HepG2 (cell line): ENCODE measurements around the gene DENND4B. TPM values are rescaled to one million over a fixed set of nuclear protein-coding genes. Genes with fewer than 3 reads are reported as not detected.

ENCODE experiments used
- GZF1 ChIP-seq: sonication (generic); formaldehyde crosslinking; IDR thresholded peaks from 2 replicates; pipeline ENCODE4 v1.5.1; 2020; ENCODE audit warnings: mild to moderate bottlenecking, missing genetic modification reagents
- WIZ ChIP-seq: sonication (generic); formaldehyde crosslinking; IDR thresholded peaks from 2 replicates; pipeline ENCODE4 v1.5.1; 2020; ENCODE audit warnings: mild to moderate bottlenecking, missing genetic modification reagents
- ZNF530 ChIP-seq: sonication (generic); formaldehyde crosslinking; IDR thresholded peaks from 2 replicates; pipeline ENCODE4 v1.5.0; 2020; ENCODE audit warnings: low read depth, mild to moderate bottlenecking, missing genetic modification reagents
- ZNF562 ChIP-seq: sonication (generic); formaldehyde crosslinking; IDR thresholded peaks from 2 replicates; pipeline ENCODE4 v1.8.0; 2022; ENCODE audit warnings: missing genetic modification reagents, borderline replicate concordance
- ZNF724P ChIP-seq: sonication (generic); formaldehyde crosslinking; IDR thresholded peaks from 2 replicates; pipeline ENCODE4 v1.8.0; 2022; ENCODE audit warnings: missing genetic modification reagents, borderline replicate concordance
- polyA plus RNA-seq, 8 experiments: library from polyadenylated mRNA; depleted of rRNA in 3 of 8; stranded (reverse) in 7 of 8; unstranded in 1 of 8; fragments of >200 nt; fragmentation: Illumina TruSeq in 4 of 8; extraction: Trizol in 4 of 8; gene quantifications; 2 replicates each; pipeline versions ENCODE4 v1.2.1 to v1.2.3, GENCODE V29; 2011 to 2016; ENCODE audit warnings: low read depth in 4 of 8, missing spikeins in 1 of 8, mixed read lengths in 1 of 8; ENCODE audit not compliant: insufficient read depth in 1 of 8
- total RNA-seq, 5 experiments: library from RNA; depleted of rRNA; stranded (reverse); fragments of >200 nt; fragmentation: Illumina TruSeq; extraction: Trizol; gene quantifications; 2 replicates each; pipeline ENCODE4 v1.2.3, GENCODE V29; 2016; ENCODE audit warnings: low read depth in 1 of 5
- TF ChIP-seq, protein P1 (sequence below): sonication (generic); formaldehyde crosslinking; IDR thresholded peaks from 2 replicates; pipeline ENCODE4 v1.5.0; 2020; ENCODE audit warnings: mild to moderate bottlenecking, missing genetic modification reagents
- TF ChIP-seq, protein P2 (sequence below): sonication (generic); formaldehyde crosslinking; IDR thresholded peaks from 2 replicates; pipeline ENCODE4 v1.9.0; 2021; ENCODE audit warnings: missing genetic modification reagents, borderline replicate concordance
- TF ChIP-seq, protein P3 (sequence below): sonication (generic); formaldehyde crosslinking; IDR thresholded peaks from one replicate; pipeline ENCODE4 v1.5.1; 2020; ENCODE audit warnings: mild to moderate bottlenecking, missing genetic modification reagents; ENCODE audit errors: not compliant biosample characterization
- TF ChIP-seq, protein P4 (sequence below): sonication (generic); formaldehyde crosslinking; IDR thresholded peaks from 2 replicates; pipeline ENCODE4 v1.5.0; 2020; ENCODE audit warnings: missing genetic modification reagents
- TF ChIP-seq, protein P5 (sequence below): sonication (generic); formaldehyde crosslinking; IDR thresholded peaks from 2 replicates; pipeline ENCODE4 v1.4.0; 2020; ENCODE audit warnings: mild to moderate bottlenecking, low read depth, missing genetic modification reagents

DENND4B gene
- total and polyA plus RNA-seq, 2 of the 13 experiments (the other 11 are each of a cell fraction or from before 2014, with no cell fraction given): 15.1 to 20.3 TPM

DNA sequence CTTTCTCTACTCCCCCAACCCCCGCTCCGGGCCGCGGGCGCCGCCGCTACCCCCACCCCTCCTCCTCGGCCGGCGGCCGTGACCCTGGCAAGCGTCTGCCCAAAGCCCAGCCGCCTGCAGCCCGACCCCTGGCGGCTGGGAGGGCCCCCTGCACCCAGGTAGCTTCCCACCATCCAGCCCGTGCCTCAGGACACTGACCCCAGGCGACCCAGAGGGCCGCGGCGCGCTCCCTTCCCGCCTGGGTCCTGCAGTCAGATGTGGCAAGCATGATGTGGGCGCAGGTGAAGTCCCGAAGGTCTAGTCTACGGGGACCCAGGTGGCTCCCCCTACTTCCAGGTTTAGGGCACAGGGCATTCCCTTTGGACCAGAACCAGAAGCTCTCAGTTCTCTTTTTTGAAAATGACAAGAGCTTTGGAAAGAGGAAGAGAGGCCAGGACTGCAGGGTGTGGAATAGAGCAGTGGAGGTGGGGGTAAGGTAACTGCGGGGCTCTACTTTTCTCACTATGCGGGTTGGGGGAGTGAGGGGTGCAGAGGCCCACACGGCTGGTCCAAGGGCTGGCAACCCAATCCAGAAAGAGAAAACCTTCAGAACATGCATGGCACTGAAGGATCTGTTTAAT, at the start of gene DENND4B (continued):
- TF ChIP-seq, protein P1, sequence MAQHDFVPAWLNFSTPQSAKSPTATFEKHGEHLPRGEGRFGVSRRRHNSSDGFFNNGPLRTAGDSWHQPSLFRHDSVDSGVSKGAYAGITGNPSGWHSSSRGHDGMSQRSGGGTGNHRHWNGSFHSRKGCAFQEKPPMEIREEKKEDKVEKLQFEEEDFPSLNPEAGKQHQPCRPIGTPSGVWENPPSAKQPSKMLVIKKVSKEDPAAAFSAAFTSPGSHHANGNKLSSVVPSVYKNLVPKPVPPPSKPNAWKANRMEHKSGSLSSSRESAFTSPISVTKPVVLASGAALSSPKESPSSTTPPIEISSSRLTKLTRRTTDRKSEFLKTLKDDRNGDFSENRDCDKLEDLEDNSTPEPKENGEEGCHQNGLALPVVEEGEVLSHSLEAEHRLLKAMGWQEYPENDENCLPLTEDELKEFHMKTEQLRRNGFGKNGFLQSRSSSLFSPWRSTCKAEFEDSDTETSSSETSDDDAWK (CRISPR knock-in tag): no peak
- TF ChIP-seq, protein P2, sequence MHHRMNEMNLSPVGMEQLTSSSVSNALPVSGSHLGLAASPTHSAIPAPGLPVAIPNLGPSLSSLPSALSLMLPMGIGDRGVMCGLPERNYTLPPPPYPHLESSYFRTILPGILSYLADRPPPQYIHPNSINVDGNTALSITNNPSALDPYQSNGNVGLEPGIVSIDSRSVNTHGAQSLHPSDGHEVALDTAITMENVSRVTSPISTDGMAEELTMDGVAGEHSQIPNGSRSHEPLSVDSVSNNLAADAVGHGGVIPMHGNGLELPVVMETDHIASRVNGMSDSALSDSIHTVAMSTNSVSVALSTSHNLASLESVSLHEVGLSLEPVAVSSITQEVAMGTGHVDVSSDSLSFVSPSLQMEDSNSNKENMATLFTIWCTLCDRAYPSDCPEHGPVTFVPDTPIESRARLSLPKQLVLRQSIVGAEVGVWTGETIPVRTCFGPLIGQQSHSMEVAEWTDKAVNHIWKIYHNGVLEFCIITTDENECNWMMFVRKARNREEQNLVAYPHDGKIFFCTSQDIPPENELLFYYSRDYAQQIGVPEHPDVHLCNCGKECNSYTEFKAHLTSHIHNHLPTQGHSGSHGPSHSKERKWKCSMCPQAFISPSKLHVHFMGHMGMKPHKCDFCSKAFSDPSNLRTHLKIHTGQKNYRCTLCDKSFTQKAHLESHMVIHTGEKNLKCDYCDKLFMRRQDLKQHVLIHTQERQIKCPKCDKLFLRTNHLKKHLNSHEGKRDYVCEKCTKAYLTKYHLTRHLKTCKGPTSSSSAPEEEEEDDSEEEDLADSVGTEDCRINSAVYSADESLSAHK (CRISPR knock-in tag): no peak
- no peak for TF ChIP-seq ZNF562 (CRISPR knock-in tag)
- no peak for TF ChIP-seq ZNF530 (CRISPR knock-in tag)
- TF ChIP-seq GZF1 (CRISPR knock-in tag): no peak; the same call in 1 of the 2 replicates
- TF ChIP-seq ZNF724P (CRISPR knock-in tag): 0 out of 2 replicates have a peak, but pooled peaks have one; percentile 68
- TF ChIP-seq, protein P3, sequence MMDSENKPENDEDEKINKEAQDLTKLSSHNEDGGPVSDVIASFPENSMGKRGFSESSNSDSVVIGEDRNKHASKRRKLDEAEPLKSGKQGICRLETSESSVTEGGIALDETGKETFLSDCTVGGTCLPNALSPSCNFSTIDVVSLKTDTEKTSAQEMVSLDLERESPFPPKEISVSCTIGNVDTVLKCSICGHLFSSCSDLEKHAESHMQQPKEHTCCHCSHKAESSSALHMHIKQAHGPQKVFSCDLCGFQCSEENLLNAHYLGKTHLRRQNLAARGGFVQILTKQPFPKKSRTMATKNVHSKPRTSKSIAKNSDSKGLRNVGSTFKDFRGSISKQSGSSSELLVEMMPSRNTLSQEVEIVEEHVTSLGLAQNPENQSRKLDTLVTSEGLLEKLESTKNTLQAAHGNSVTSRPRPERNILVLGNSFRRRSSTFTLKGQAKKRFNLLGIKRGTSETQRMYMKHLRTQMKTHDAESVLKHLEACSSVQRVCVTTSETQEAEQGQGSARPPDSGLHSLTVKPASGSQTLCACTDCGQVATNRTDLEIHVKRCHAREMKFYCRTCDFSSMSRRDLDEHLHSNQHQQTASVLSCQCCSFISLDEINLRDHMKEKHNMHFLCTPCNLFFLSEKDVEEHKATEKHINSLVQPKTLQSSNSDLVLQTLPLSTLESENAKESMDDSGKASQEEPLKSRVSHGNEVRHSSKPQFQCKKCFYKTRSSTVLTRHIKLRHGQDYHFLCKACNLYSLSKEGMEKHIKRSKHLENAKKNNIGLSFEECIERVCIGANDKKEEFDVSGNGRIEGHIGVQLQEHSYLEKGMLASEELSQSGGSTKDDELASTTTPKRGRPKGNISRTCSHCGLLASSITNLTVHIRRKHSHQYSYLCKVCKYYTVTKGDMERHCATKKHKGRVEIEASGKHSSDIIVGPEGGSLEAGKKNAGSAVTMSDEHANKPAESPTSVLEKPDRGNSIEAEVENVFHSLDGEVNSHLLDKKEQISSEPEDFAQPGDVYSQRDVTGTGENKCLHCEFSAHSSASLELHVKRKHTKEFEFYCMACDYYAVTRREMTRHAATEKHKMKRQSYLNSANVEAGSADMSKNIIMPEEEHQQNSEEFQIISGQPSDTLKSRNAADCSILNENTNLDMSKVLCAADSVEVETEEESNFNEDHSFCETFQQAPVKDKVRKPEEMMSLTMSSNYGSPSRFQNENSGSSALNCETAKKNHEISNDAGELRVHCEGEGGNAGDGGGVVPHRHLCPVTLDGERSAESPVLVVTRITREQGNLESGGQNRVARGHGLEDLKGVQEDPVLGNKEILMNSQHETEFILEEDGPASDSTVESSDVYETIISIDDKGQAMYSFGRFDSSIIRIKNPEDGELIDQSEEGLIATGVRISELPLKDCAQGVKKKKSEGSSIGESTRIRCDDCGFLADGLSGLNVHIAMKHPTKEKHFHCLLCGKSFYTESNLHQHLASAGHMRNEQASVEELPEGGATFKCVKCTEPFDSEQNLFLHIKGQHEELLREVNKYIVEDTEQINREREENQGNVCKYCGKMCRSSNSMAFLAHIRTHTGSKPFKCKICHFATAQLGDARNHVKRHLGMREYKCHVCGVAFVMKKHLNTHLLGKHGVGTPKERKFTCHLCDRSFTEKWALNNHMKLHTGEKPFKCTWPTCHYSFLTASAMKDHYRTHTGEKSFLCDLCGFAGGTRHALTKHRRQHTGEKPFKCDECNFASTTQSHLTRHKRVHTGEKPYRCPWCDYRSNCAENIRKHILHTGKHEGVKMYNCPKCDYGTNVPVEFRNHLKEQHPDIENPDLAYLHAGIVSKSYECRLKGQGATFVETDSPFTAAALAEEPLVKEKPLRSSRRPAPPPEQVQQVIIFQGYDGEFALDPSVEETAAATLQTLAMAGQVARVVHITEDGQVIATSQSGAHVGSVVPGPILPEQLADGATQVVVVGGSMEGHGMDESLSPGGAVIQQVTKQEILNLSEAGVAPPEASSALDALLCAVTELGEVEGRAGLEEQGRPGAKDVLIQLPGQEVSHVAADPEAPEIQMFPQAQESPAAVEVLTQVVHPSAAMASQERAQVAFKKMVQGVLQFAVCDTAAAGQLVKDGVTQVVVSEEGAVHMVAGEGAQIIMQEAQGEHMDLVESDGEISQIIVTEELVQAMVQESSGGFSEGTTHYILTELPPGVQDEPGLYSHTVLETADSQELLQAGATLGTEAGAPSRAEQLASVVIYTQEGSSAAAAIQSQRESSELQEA (CRISPR knock-in tag): no peak
- TF ChIP-seq, protein P4, sequence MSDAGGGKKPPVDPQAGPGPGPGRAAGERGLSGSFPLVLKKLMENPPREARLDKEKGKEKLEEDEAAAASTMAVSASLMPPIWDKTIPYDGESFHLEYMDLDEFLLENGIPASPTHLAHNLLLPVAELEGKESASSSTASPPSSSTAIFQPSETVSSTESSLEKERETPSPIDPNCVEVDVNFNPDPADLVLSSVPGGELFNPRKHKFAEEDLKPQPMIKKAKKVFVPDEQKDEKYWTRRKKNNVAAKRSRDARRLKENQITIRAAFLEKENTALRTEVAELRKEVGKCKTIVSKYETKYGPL: no peak
- TF ChIP-seq, protein P5, sequence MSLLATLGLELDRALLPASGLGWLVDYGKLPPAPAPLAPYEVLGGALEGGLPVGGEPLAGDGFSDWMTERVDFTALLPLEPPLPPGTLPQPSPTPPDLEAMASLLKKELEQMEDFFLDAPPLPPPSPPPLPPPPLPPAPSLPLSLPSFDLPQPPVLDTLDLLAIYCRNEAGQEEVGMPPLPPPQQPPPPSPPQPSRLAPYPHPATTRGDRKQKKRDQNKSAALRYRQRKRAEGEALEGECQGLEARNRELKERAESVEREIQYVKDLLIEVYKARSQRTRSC: no peak
- TF ChIP-seq WIZ (CRISPR knock-in tag): no peak
